ENCODE measurements around the gene SPRYD3.

DNA sequence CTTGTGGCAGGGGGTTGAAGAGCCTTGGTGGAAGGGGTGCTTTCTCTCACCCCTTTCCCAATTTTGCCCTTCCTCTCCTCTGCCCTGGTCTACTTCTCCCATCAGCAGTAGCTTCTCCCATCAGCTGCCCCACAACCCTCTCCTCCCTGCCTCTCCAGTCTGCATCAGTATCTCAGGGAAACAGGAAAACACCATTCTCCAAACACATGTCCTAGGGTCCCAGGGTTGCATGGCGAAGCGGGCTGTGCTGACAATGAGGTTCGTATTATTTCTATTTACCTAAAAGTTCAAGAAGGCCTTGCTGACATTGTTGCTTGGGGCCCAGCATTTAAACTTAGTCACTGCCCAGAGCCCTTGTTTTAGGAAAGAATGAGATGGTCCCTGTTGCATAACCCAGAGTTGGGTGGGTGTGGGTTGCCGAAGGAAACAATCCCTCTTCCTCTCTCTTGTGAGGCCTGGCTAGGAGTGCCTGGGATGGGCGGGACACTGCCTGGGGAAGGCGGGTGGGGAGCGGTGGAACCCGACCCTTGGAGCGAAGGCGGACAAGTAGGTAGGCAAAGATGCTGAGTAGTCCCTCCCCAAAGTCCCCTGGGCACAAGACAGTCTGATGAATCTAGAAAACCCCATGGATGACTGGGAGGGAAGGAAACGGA, 17.0 kb upstream of the SPRYD3 start:
- TF ChIP-seq RCOR1 (IDR thresholded peaks at IDR 0.05; ENCODE audit: insufficient replicate concordance, low read length) (no peak), MXI1 (IDR thresholded peaks at IDR 0.05; ENCODE audit: borderline replicate concordance, low read depth, low read length) (no peak), SMC3 (IDR thresholded peaks at IDR 0.05; ENCODE audit: low read depth, low read length) (no peak), CEBPB (IDR thresholded peaks at IDR 0.05; ENCODE audit: low read depth, low read length) (peak; percentile 87), POLR2A (IDR thresholded peaks at IDR 0.05; ENCODE audit: low read depth, low read length) (no peak), CHD1 (IDR thresholded peaks at IDR 0.05; ENCODE audit: low read depth, low read length) (no peak), MAZ (IDR thresholded peaks at IDR 0.05; ENCODE audit: borderline replicate concordance, low read depth, low read length) (peak; percentile 18; the same call in 1 of the 2 replicates)
- TF ChIP-seq, protein P1, sequence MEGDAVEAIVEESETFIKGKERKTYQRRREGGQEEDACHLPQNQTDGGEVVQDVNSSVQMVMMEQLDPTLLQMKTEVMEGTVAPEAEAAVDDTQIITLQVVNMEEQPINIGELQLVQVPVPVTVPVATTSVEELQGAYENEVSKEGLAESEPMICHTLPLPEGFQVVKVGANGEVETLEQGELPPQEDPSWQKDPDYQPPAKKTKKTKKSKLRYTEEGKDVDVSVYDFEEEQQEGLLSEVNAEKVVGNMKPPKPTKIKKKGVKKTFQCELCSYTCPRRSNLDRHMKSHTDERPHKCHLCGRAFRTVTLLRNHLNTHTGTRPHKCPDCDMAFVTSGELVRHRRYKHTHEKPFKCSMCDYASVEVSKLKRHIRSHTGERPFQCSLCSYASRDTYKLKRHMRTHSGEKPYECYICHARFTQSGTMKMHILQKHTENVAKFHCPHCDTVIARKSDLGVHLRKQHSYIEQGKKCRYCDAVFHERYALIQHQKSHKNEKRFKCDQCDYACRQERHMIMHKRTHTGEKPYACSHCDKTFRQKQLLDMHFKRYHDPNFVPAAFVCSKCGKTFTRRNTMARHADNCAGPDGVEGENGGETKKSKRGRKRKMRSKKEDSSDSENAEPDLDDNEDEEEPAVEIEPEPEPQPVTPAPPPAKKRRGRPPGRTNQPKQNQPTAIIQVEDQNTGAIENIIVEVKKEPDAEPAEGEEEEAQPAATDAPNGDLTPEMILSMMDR (conservative IDR thresholded peaks at IDR 0.05; ENCODE audit: low read depth, low read length), result no peak
- TF ChIP-seq, protein P2, sequence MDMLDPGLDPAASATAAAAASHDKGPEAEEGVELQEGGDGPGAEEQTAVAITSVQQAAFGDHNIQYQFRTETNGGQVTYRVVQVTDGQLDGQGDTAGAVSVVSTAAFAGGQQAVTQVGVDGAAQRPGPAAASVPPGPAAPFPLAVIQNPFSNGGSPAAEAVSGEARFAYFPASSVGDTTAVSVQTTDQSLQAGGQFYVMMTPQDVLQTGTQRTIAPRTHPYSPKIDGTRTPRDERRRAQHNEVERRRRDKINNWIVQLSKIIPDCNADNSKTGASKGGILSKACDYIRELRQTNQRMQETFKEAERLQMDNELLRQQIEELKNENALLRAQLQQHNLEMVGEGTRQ (IDR thresholded peaks at IDR 0.05; ENCODE audit: low read depth, low read length), result no peak

All from IMR-90 (cell line).